K562 (cell line): ENCODE results near the gene KCND1.

Experiments
- BRCA1 ChIP-seq, 2 experiments: fragments of 450-650 bp in 1 of 2; sonication (generic) in 1 of 2; formaldehyde crosslinking in 1 of 2; IDR thresholded peaks; 2 replicates each; pipeline versions ENCODE4 v1.5.0 to v1.6.1; 2017 to 2020; ENCODE audit warnings: mild to moderate bottlenecking in 1 of 2, missing genetic modification reagents in 1 of 2
- CHD1 ChIP-seq: fragments of 200-600 bp; sonication (generic); IDR thresholded peaks from one replicate; pipeline ENCODE4 v1.6.1; 2012; ENCODE audit warnings: mild to moderate bottlenecking, moderate library complexity, low read length, inconsistent platforms
- EZH2 ChIP-seq: IDR thresholded peaks from 2 replicates; pipeline ENCODE4 v1.6.1; 2012; ENCODE audit warnings: low read depth, mild to moderate bottlenecking, inconsistent platforms, low read length, borderline replicate concordance
- NR1H2 ChIP-seq: sonication (generic); formaldehyde crosslinking; IDR thresholded peaks from 2 replicates; pipeline ENCODE4 v1.4.0; 2020; ENCODE audit warnings: mild to moderate bottlenecking, missing genetic modification reagents
- RCOR1 ChIP-seq, 2 experiments: IDR thresholded peaks; 2 replicates each; pipeline ENCODE4 v1.6.1; 2012; ENCODE audit warnings: low read depth in 2 of 2, low read length in 2 of 2, borderline replicate concordance in 1 of 2, improper control_type of control experiment in 1 of 2
- SLC30A9 ChIP-seq: fragments of 250-450 bp; sonication (Bioruptor Pico); IDR thresholded peaks from 2 replicates; pipeline ENCODE4 v1.8.0; 2022; ENCODE audit warnings: mild to moderate bottlenecking, moderate library complexity
- SREBF2 ChIP-seq: sonication (generic); formaldehyde crosslinking; IDR thresholded peaks from 2 replicates; pipeline ENCODE4 v1.4.0; 2020; ENCODE audit warnings: mild to moderate bottlenecking, missing genetic modification reagents
- TAF1 ChIP-seq: IDR thresholded peaks from 2 replicates; pipeline ENCODE4 v1.6.1; 2011; ENCODE audit warnings: mild to moderate bottlenecking, low read length, moderate library complexity; ENCODE audit not compliant: insufficient read depth, control insufficient read depth, severe bottlenecking; ENCODE audit errors: extremely low read depth
- TARDBP ChIP-seq: fragments of 450-650 bp; IDR thresholded peaks from 2 replicates; pipeline ENCODE4 v1.6.1; 2016
- ZBTB49 ChIP-seq: sonication (generic); formaldehyde crosslinking; IDR thresholded peaks from 2 replicates; pipeline ENCODE4 v1.8.0; 2022; ENCODE audit warnings: missing genetic modification reagents, mild to moderate bottlenecking, borderline replicate concordance
- ZNF263 ChIP-seq: sonication (generic); formaldehyde crosslinking; IDR thresholded peaks from 2 replicates; pipeline ENCODE4 v1.8.0; 2022; ENCODE audit warnings: mild to moderate bottlenecking, missing genetic modification reagents, borderline replicate concordance
- ZNF695 ChIP-seq: fragments of 450-650 bp; formaldehyde crosslinking; IDR thresholded peaks from 2 replicates; pipeline ENCODE4 v1.4.0; 2020; ENCODE audit warnings: mild to moderate bottlenecking, moderate library complexity
- TF ChIP-seq, protein P1 (sequence below), 3 experiments: IDR thresholded peaks in 2 of 3; conservative IDR thresholded peaks in 1 of 3; 2 replicates each; pipeline ENCODE4 v1.5.1; 2011 to 2012; ENCODE audit warnings: low read length in 3 of 3, mild to moderate bottlenecking in 3 of 3, control low read depth in 2 of 3, improper control_type of control experiment in 1 of 3, inconsistent platforms in 1 of 3, low read depth in 1 of 3, mixed read lengths in 1 of 3, moderate library complexity in 1 of 3; ENCODE audit not compliant: insufficient read depth in 2 of 3

- no peak for TF ChIP-seq ZNF695 (CRISPR knock-in tag)
- no peak for TF ChIP-seq EZH2
- no peak for TF ChIP-seq NR1H2 (CRISPR knock-in tag)
- TF ChIP-seq ZBTB49 (CRISPR knock-in tag) = no peak
- TF ChIP-seq, protein P1, sequence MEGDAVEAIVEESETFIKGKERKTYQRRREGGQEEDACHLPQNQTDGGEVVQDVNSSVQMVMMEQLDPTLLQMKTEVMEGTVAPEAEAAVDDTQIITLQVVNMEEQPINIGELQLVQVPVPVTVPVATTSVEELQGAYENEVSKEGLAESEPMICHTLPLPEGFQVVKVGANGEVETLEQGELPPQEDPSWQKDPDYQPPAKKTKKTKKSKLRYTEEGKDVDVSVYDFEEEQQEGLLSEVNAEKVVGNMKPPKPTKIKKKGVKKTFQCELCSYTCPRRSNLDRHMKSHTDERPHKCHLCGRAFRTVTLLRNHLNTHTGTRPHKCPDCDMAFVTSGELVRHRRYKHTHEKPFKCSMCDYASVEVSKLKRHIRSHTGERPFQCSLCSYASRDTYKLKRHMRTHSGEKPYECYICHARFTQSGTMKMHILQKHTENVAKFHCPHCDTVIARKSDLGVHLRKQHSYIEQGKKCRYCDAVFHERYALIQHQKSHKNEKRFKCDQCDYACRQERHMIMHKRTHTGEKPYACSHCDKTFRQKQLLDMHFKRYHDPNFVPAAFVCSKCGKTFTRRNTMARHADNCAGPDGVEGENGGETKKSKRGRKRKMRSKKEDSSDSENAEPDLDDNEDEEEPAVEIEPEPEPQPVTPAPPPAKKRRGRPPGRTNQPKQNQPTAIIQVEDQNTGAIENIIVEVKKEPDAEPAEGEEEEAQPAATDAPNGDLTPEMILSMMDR (IDR thresholded peaks at IDR 0.05 in 2 of 3, conservative IDR thresholded peaks at IDR 0.05 in 1 of 3; ENCODE audit: insufficient read depth in 2 of 3, low read depth in 1 of 3, low read length in 3 of 3) = no peak
- TF ChIP-seq SREBF2 = no peak
- TF ChIP-seq BRCA1 (IDR thresholded peaks at IDR 0.05) = no peak
- TF ChIP-seq BRCA1 (CRISPR knock-in tag; IDR thresholded peaks at IDR 0.05) = no peak
- TF ChIP-seq TAF1 = no peak
- no peak for TF ChIP-seq CHD1
- TF ChIP-seq SLC30A9 (CRISPR knock-in tag) = no peak
- TF ChIP-seq ZNF263 (CRISPR knock-in tag) = no peak
- no peak for TF ChIP-seq TARDBP
- TF ChIP-seq RCOR1 (IDR thresholded peaks at IDR 0.05; ENCODE audit: borderline replicate concordance in 1 of 2, low read depth in 2 of 2, low read length in 2 of 2) = no peak
Observed at GRCh38 chrX:49000636-49001035, 29.0 kb upstream of the KCND1 start.
